Tibial nerve (tissue), 3 donors: Measurements from ENCODE around the gene HOXA3.

ENCODE experiments used
- POLR2A ChIP-seq, 2 donors: fragments of 450-650 bp; IDR thresholded peaks; one replicate each; pipeline ENCODE4 v1.6.1; 2017; ENCODE audit warnings: antibody characterized with exemption in 2 of 2, mild to moderate bottlenecking in 2 of 2, moderate library complexity in 2 of 2
- TF ChIP-seq, protein P1 (sequence below), 5 experiments: fragments of 200-600 bp in 3 of 5; fragments of 450-650 bp in 2 of 5; sonication (generic) in 3 of 5; IDR thresholded peaks; one replicate each; pipeline ENCODE4 v1.5.1; 2016 to 2019; ENCODE audit warnings: antibody characterized with exemption in 5 of 5, mild to moderate bottlenecking in 3 of 5, moderate library complexity in 2 of 5

DNA sequence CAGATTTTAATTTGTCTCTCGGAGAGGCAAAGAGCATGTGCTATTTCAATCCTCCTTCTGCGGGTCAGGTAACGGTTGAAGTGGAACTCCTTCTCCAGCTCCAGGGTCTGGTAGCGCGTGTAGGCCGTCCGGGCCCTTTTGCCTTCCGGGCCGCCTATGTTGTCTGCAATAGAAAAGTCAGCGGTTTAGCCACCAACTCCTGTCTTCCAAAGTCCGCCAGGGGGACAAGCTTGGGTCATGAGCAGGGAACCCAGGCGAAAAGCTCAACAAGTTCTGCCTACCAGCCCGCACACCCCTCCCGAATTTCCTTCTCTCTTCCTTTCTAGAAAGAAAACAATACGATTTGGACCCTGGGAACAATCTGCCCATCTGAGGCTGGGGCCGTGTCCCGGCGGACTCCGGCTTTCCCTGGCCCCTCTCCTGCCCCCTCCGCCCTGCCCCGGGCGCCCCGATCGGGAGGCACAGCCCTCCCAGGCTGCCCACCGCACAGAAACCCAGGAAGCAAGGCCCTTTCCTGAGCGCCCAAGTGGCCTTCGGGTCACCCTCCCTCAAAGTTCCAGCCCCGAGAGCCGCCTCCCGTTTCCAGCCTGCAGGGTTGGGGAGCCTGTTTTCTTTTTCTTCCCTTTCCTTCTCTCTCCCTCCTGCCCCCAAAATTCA, 10.3 kb downstream of the HOXA3 start:
- TF ChIP-seq, protein P1, sequence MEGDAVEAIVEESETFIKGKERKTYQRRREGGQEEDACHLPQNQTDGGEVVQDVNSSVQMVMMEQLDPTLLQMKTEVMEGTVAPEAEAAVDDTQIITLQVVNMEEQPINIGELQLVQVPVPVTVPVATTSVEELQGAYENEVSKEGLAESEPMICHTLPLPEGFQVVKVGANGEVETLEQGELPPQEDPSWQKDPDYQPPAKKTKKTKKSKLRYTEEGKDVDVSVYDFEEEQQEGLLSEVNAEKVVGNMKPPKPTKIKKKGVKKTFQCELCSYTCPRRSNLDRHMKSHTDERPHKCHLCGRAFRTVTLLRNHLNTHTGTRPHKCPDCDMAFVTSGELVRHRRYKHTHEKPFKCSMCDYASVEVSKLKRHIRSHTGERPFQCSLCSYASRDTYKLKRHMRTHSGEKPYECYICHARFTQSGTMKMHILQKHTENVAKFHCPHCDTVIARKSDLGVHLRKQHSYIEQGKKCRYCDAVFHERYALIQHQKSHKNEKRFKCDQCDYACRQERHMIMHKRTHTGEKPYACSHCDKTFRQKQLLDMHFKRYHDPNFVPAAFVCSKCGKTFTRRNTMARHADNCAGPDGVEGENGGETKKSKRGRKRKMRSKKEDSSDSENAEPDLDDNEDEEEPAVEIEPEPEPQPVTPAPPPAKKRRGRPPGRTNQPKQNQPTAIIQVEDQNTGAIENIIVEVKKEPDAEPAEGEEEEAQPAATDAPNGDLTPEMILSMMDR (IDR thresholded peaks at IDR 0.05), result no peak
- TF ChIP-seq POLR2A (IDR thresholded peaks at IDR 0.05), result no peak
